SU-DHL-6 (cell line): ENCODE data around the gene ZBTB8B.

Experiments
- CTCF ChIP-seq: fragments of 200-600 bp; sonication (generic); IDR thresholded peaks from one replicate; pipeline ENCODE4 v1.5.1; 2017; ENCODE audit warnings: antibody characterized with exemption, mild to moderate bottlenecking, low read length, moderate library complexity; ENCODE audit not compliant: insufficient read depth, poor library complexity, severe bottlenecking
- EZH2phosphoT487 ChIP-seq: fragments of 200-600 bp; sonication (generic), shearing (Covaris generic); conservative IDR thresholded peaks from 2 replicates; pipeline ENCODE4 v1.6.1; 2018; ENCODE audit warnings: mild to moderate bottlenecking, antibody characterized with exemption, low read length, moderate library complexity, mixed read lengths

DNA sequence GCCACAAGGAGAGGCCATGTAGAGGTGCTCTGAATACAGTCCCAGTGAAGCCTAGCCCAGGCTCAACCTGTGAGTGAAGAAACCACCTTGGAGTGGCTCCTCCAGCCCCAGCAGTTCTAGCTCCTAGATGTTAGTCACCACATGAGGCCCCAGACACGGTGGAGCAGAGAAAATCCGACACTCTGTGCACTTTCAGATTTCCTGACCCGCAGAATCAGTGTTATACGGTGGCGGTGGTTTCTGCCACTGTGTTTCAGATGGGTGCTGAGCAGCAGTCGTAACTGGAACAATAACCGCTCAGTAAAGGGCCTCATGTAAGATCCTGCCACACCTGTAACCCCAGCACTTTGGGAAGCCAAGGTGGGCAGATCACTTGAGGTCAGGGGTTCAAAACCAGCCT lies 38.3 kb downstream of the ZBTB8B start:
- TF ChIP-seq CTCF (no peak), EZH2phosphoT487 (no peak)
